SK-N-MC (cell line): ENCODE measurements around the gene ZFYVE28.

ENCODE experiments used
- EZH2 ChIP-seq: fragments of 200-600 bp; sonication (generic); IDR thresholded peaks from one replicate; pipeline ENCODE4 v1.6.1; 2017; ENCODE audit warnings: antibody characterized with exemption
- FOXP2 ChIP-seq: optimal IDR thresholded peaks from 2 replicates; pipeline ENCODE3; 2011; ENCODE audit warnings: mild to moderate bottlenecking, moderate library complexity; ENCODE audit not compliant: insufficient read depth; ENCODE audit errors: extremely low read length, control extremely low read depth
- POLR2AphosphoS5 ChIP-seq: IDR thresholded peaks from 2 replicates; pipeline ENCODE4 v1.6.1; 2012; ENCODE audit warnings: mild to moderate bottlenecking, low read depth, low read length, borderline replicate concordance

- TF ChIP-seq EZH2, result no peak
- TF ChIP-seq POLR2AphosphoS5, result no peak
- TF ChIP-seq FOXP2, result no peak
These were observed 157.2 kb downstream of the ZFYVE28 start for GRCh38 chr4:2261110-2261852.
